Activated CD8-positive, alpha-beta T cell treated with anti-CD3 and anti-CD28 coated beads for 36 hours (primary cell): Measurements from ENCODE around the gene BEGAIN. TPM values are rescaled to one million over a fixed set of nuclear protein-coding genes. Genes with fewer than 3 reads are reported as not detected.

Experiments used
- ATAC-seq: fragments of 200-7000 bp; cut with Tn5 transposase; one replicate; pipeline ENCODE4 v1.10.0; 2021; ENCODE audit warnings: mild to moderate bottlenecking, moderate library complexity
- CTCF ChIA-PET: fragments of 350-600 bp; sonication (Branson Sonifier 250); formaldehyde crosslinking; loops from one replicate; lab custom pipeline; 2021; ENCODE audit warnings: antibody characterized with exemption; lab: Charles Lee
- POLR2A ChIA-PET: fragments of 350-600 bp; sonication (Branson Sonifier 250); formaldehyde crosslinking; loops from one replicate; lab custom pipeline; 2021; ENCODE audit warnings: antibody characterized with exemption; lab: Charles Lee
- DNase-seq: peaks from one replicate; pipeline ENCODE4 v3.0.0-alpha.2; 2020
- H3K27ac Mint-ChIP-seq: one replicate; pipeline ENCODE4 v1.8.0; 2021; ENCODE audit warnings: mild to moderate bottlenecking, mixed read lengths
- H3K27me3 Mint-ChIP-seq: one replicate; pipeline ENCODE4 v1.8.0; 2021; ENCODE audit warnings: mixed read lengths
- H3K36me3 Mint-ChIP-seq: one replicate; pipeline ENCODE4 v1.8.0; 2021; ENCODE audit warnings: low read depth, mixed read lengths
- H3K4me1 Mint-ChIP-seq: one replicate; pipeline ENCODE4 v1.8.0; 2021; ENCODE audit warnings: low read depth, mixed read lengths
- H3K4me3 Mint-ChIP-seq: one replicate; pipeline ENCODE4 v1.8.0; 2021; ENCODE audit warnings: mild to moderate bottlenecking, moderate library complexity, mixed read lengths
- H3K9me3 Mint-ChIP-seq: one replicate; pipeline ENCODE4 v1.8.0; 2021; ENCODE audit warnings: mixed read lengths
- CTCF ChIP-seq: fragments of 200-600 bp; IDR thresholded peaks from one replicate; pipeline ENCODE4 v1.8.0; 2022; ENCODE audit warnings: antibody characterized with exemption, mild to moderate bottlenecking
- intact Hi-C: fragments of 100-400 bp; cut with micrococcal nuclease; formaldehyde crosslinking; loops from one replicate; pipeline ENCODE4 v1.10.0; 2022
- total RNA-seq, 2 experiments: library from RNA; stranded (reverse); gene quantifications; one replicate each; pipeline ENCODE4 v1.2.3, GENCODE V29; 2021

The BEGAIN gene
- total RNA-seq, 2 experiments from 2014 or later: 5.5 to 6.0 TPM

GRCh38 chr14:100603341-100604120 lies 16.3 kb upstream of the BEGAIN start:
- ChIA-PET POLR2A (interaction anchor here (0.6 kb wide), 1 partner anchor 78 kb away, joined by 3 read pairs; no protein-coding TSS in a partner anchor), CTCF (no interaction called here)
- peaks cover 15% of the 10 kb centered on the region for H3K27me3 Mint-ChIP-seq
- DNase-seq (no peak), ATAC-seq (no peak)
- H3K9me3 Mint-ChIP-seq: peaks cover 20% of the 10 kb centered on the region
- intact Hi-C loops: no loop called here
- H3K27ac Mint-ChIP-seq: no peak overlapping the region
- H3K4me1 Mint-ChIP-seq: no peaks in the 10 kb centered on the region
- TF ChIP-seq CTCF: no peak
- H3K36me3 Mint-ChIP-seq: peaks cover 4% of the 10 kb centered on the region
- no peak overlapping the region for H3K4me3 Mint-ChIP-seq

GRCh38 chr14:100602621-100603230 lies 15.5 kb upstream of the BEGAIN start:
- no peak for DNase-seq
- CTCF ChIA-PET: no interaction called here

GRCh38 chr14:100601914-100602313 lies 14.7 kb upstream of the BEGAIN start:
- peaks cover 20% of the 10 kb centered on the region for H3K9me3 Mint-ChIP-seq
- no peak for TF ChIP-seq CTCF
- intact Hi-C loops: no loop called here
- H3K27me3 Mint-ChIP-seq: peaks cover 15% of the 10 kb centered on the region
- ChIA-PET POLR2A (no interaction called here), CTCF (no interaction called here)
- ATAC-seq (no peak), DNase-seq (no peak)
- H3K27ac Mint-ChIP-seq: no peak overlapping the region
- H3K36me3 Mint-ChIP-seq: peaks cover 4% of the 10 kb centered on the region
- H3K4me1 Mint-ChIP-seq: no peaks in the 10 kb centered on the region
- H3K4me3 Mint-ChIP-seq: no peak overlapping the region

More at GRCh38 chr14:100602621-100603230, 15.5 kb upstream of the BEGAIN start:
- H3K27me3 Mint-ChIP-seq: peaks cover 15% of the 10 kb centered on the region
- ATAC-seq: no peak
- H3K9me3 Mint-ChIP-seq: peaks cover 20% of the 10 kb centered on the region
- H3K36me3 Mint-ChIP-seq: peaks cover 4% of the 10 kb centered on the region
- H3K4me1 Mint-ChIP-seq: no peaks in the 10 kb centered on the region
- intact Hi-C loops: no loop called here
- no peak overlapping the region for H3K4me3 Mint-ChIP-seq
- TF ChIP-seq CTCF: no peak
- POLR2A ChIA-PET: no interaction called here
- no peak overlapping the region for H3K27ac Mint-ChIP-seq

DNA sequence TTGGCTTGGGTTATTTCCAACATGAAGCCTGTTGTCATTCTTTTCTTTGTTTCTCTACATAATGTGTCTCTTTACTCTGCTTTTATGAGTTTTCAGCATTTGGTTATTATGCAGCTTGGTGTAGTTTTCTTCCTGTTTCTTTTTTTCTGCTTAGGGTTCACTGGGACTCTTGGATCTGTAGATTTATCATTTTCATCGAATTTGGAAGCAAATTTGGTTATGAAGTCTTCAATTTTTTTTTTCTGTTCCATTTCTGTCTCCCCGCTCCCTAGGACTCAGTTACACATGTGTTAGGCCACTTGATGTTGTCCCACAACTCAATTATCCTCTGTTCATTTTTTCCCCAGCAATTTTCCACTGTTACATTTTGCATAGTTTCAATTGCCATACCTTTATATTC lies 13.8 kb upstream of the BEGAIN start:
- ChIA-PET CTCF (no interaction called here), POLR2A (interaction anchor here (0.6 to 0.7 kb wide), 2 partner anchors 25 to 630 kb away, joined by 3 read pairs; no protein-coding TSS in a partner anchor)
- no peak for TF ChIP-seq CTCF
- H3K4me3 Mint-ChIP-seq: no peak overlapping the region
- no peak overlapping the region for H3K27ac Mint-ChIP-seq
- no peaks in the 10 kb centered on the region for H3K4me1 Mint-ChIP-seq
- DNase-seq (no peak), ATAC-seq (no peak)
- peaks cover 4% of the 10 kb centered on the region for H3K36me3 Mint-ChIP-seq
- H3K27me3 Mint-ChIP-seq: peaks cover 15% of the 10 kb centered on the region
- intact Hi-C loops: no loop called here
- peaks cover 20% of the 10 kb centered on the region for H3K9me3 Mint-ChIP-seq

DNA sequence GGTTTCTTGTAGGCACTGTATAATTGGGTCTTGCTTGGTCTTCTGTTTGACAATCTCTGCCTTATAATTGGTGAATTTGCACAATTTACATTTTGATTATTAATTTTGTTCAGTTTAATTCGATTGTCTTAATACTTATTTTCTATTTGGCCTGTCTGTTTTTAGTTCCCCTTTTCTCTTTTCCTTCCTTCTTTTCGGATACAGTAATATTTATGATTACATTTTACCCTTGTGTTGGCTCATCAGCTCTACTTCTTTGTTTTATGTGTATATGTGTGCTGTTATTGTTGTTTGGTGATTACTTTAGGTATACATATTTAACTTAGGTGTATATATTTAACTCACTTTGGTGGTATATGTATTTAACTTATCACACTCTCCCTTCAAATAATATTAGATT lies 12.8 kb upstream of the BEGAIN start:
- peaks cover 20% of the 10 kb centered on the region for H3K9me3 Mint-ChIP-seq
- DNase-seq (no peak), ATAC-seq (no peak)
- peaks cover 15% of the 10 kb centered on the region for H3K27me3 Mint-ChIP-seq
- intact Hi-C loops: no loop called here
- CTCF ChIA-PET: no interaction called here
- no peak overlapping the region for H3K27ac Mint-ChIP-seq
- no peaks in the 10 kb centered on the region for H3K4me1 Mint-ChIP-seq
- TF ChIP-seq CTCF: no peak
- POLR2A ChIA-PET: no interaction called here
- H3K36me3 Mint-ChIP-seq: peaks cover 4% of the 10 kb centered on the region
- H3K4me3 Mint-ChIP-seq: no peak overlapping the region
